A673 (cell line): ENCODE measurements around the gene PCBP1. TPM values are rescaled to one million over a fixed set of nuclear protein-coding genes. Genes with fewer than 3 reads are reported as not detected.
"Not testable (repeated sequence)": the region's sequence is repeated elsewhere in the genome, so short reads cannot be mapped to it uniquely, and the experiment has no call there.

ENCODE experiments used
- BruUV-seq: library from RNA; stranded (reverse); fragments of 400-500 nt; replicated peaks from 2 replicates; lab custom pipeline; 2021; lab: Mats Ljungman, UMichigan
- CTCF ChIA-PET: fragments of 300-600 bp; sonication (Branson Sonifier 250); formaldehyde crosslinking; loops from one replicate; lab custom pipeline; 2022; ENCODE audit warnings: antibody characterized with exemption; lab: Charles Lee
- POLR2A ChIA-PET: fragments of 300-600 bp; sonication (Branson Sonifier 250); formaldehyde crosslinking; loops from one replicate; lab custom pipeline; 2022; ENCODE audit warnings: antibody characterized with exemption; ENCODE audit not compliant: low non-redundant PET; lab: Charles Lee
- DNase-seq: peaks from one replicate; pipeline ENCODE4 v3.0.0-alpha.2; 2015; ENCODE audit warnings: low spot score
- H3K27ac ChIP-seq: fragments of 200-600 bp; sonication (generic); 2 replicates; pipeline ENCODE4 v1.5.1; 2016; ENCODE audit warnings: mixed run types, low read depth, mild to moderate bottlenecking, mixed read lengths, antibody characterized with exemption, low read length; ENCODE audit not compliant: poor library complexity, severe bottlenecking
- H3K27me3 ChIP-seq: fragments of 200-600 bp; sonication (generic); replicated peaks from 2 replicates; pipeline ENCODE4 v1.6.1; 2017; ENCODE audit warnings: mixed run types, low read depth, mild to moderate bottlenecking, mixed read lengths, antibody characterized with exemption, low read length; ENCODE audit not compliant: insufficient read depth, poor library complexity
- H3K36me3 ChIP-seq: fragments of 200-600 bp; sonication (generic); 2 replicates; pipeline ENCODE4 v1.6.1; 2016; ENCODE audit warnings: mixed run types, mild to moderate bottlenecking, mixed read lengths, antibody characterized with exemption, low read length; ENCODE audit not compliant: insufficient read depth, poor library complexity, severe bottlenecking
- H3K4me1 ChIP-seq: fragments of 200-600 bp; sonication (generic); 2 replicates; pipeline ENCODE4 v1.6.1; 2017; ENCODE audit warnings: mixed run types, mild to moderate bottlenecking, mixed read lengths, antibody characterized with exemption, low read length; ENCODE audit not compliant: insufficient read depth, poor library complexity, severe bottlenecking
- H3K4me3 ChIP-seq: fragments of 200-600 bp; sonication (generic); 2 replicates; pipeline ENCODE4 v1.5.1; 2016; ENCODE audit warnings: low read depth, mixed run types, mild to moderate bottlenecking, mixed read lengths, low read length; ENCODE audit not compliant: poor library complexity, severe bottlenecking
- H3K9me3 ChIP-seq: fragments of 200-600 bp; sonication (generic); 2 replicates; pipeline ENCODE4 v1.6.1; 2016; ENCODE audit warnings: mixed run types, low read depth, mild to moderate bottlenecking, mixed read lengths, antibody characterized with exemption, low read length; ENCODE audit not compliant: poor library complexity, severe bottlenecking
- EZH2 ChIP-seq: fragments of 200-600 bp; sonication (generic); IDR thresholded peaks from 2 replicates; pipeline ENCODE4 v1.6.1; 2017; ENCODE audit warnings: borderline replicate concordance, low read depth, mild to moderate bottlenecking, mixed read lengths, antibody characterized with exemption, low read length; ENCODE audit not compliant: poor library complexity, severe bottlenecking
- intact Hi-C: fragments of 100-400 bp; cut with micrococcal nuclease; formaldehyde crosslinking; loops from one replicate; pipeline ENCODE4 v1.10.0; 2022; ENCODE audit not compliant: unreplicated experiment
- total RNA-seq: library from RNA; stranded (reverse); gene quantifications from 2 replicates; pipeline ENCODE4 v1.2.3, GENCODE V29; 2021
- TF ChIP-seq, protein P1 (sequence below): fragments of 300-800, 200-600 bp; sonication (generic); conservative IDR thresholded peaks from 2 replicates; pipeline ENCODE4 v1.5.1; 2017; ENCODE audit warnings: low read depth, mild to moderate bottlenecking, antibody characterized with exemption, low read length, moderate library complexity, mixed read lengths

The PCBP1 gene
- total RNA-seq, 1 experiment from 2014 or later = 350 TPM

DNA sequence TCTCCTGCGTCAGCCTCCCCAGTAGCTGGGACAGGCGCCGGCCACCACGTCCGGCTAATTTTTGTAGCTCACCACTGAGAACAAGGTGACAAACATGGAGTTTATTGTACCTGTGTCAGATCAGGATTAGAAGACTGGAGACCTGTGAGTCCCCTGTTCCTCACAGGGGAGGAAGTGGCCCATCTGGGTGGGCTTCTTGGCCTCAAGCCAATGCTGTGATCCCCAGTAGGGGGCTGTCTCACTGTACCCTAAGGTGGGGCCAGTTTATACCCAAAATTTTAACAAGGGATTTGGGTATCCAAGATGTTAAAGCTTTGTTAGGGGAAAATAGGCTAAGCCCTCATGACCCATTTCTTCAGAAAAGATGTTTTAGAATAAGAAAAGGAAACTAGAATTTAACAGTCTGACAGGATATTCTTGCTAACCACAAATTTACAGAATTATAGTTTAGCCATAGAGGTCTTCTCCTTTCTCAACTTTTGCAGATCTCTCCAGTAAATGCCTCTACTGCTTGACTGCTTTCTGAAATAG lies 16.3 kb downstream of the PCBP1 start:
- POLR2A ChIA-PET = no interaction called here
- no TSS peak for BruUV-seq
- intact Hi-C loops = no loop called here

DNA sequence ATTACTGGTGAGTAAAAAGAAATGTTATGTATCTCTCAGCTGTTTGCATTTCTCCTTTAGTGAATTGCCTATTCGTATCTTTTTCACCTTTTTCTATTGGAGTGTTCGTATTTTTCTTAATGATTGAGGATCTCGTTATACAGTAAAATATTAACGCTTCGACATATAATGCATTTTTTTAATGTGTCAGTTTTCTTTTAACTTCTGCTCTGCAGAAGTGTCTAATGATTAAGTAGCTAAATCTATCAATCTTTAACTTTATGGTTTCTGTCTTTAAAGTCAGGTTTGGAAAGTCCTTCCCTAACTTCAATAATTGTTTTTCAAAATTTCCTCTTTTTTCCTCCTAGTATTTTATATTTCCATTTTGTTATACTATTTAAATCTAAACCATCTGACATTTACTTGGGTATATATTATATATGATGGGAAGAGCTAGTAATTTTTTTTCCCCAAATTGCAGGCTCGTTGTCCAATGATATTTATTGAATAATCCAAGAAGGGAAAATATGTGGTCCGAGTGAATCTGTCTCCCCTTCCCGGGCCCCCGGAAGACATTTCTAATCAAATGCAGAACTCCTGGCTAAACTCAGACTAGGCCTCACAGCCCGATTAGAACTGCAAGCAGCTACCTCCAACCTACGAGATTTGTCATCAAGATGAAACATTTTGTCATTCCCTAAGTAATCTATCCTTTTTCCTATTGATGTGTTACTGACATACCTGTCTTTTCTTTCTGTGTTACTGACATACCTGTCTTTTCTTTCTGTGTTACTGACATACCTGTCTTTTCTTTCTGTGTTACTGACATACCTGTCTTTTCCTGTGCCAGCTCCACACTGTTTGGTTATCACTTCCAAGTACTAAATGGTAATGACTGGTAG lies 17.2 kb downstream of the PCBP1 start:
- DNase-seq = peak; percentile 48

More for the DNA sequence above, 16.3 kb downstream of the PCBP1 start:
- no peaks in the 10 kb centered on the region for H3K36me3 ChIP-seq
- H3K27me3 ChIP-seq = no peaks in the 10 kb centered on the region
- no peaks in the 10 kb centered on the region for H3K4me1 ChIP-seq
- H3K9me3 ChIP-seq = no peaks in the 10 kb centered on the region
- DNase-seq = no peak
- no peak overlapping the region for H3K27ac ChIP-seq
- CTCF ChIA-PET = no interaction called here
- TF ChIP-seq, protein P1, sequence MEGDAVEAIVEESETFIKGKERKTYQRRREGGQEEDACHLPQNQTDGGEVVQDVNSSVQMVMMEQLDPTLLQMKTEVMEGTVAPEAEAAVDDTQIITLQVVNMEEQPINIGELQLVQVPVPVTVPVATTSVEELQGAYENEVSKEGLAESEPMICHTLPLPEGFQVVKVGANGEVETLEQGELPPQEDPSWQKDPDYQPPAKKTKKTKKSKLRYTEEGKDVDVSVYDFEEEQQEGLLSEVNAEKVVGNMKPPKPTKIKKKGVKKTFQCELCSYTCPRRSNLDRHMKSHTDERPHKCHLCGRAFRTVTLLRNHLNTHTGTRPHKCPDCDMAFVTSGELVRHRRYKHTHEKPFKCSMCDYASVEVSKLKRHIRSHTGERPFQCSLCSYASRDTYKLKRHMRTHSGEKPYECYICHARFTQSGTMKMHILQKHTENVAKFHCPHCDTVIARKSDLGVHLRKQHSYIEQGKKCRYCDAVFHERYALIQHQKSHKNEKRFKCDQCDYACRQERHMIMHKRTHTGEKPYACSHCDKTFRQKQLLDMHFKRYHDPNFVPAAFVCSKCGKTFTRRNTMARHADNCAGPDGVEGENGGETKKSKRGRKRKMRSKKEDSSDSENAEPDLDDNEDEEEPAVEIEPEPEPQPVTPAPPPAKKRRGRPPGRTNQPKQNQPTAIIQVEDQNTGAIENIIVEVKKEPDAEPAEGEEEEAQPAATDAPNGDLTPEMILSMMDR = no peak
- TF ChIP-seq EZH2 = no peak
- no peak overlapping the region for H3K4me3 ChIP-seq

DNA sequence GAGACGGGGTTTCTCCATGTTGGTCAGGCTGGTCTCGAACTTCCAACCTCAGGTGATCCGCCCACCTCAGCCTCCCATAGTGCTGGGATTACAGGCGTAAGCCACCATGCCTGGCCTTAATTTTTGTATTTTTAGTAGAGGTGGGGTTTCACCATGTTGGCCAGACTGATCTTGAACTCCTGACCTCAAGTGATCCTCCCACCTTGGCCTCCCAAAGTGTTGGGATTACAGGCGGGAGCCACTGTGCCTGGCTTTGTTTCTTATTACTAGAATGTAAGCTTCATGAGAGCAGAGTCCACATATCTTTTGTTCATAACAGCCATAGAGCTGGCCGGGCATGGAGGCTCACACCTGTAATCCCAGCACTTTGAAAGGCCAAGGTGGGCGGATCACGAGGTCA lies 18.9 kb downstream of the PCBP1 start:
- BruUV-seq, H3K9me3 ChIP-seq, DNase-seq, H3K36me3 ChIP-seq, POLR2A ChIA-PET, intact Hi-C loops, H3K4me3 ChIP-seq, H3K27me3 ChIP-seq, H3K27ac ChIP-seq, H3K4me1 ChIP-seq, CTCF ChIA-PET: not testable (repeated sequence)

More for the DNA sequence above, 17.2 kb downstream of the PCBP1 start:
- no peaks in the 10 kb centered on the region for H3K36me3 ChIP-seq
- H3K9me3 ChIP-seq = no peaks in the 10 kb centered on the region
- ChIA-PET CTCF (no interaction called here), POLR2A (no interaction called here)
- H3K4me3 ChIP-seq = no peak overlapping the region
- peak overlapping the region; percentile 10 for H3K27ac ChIP-seq
- no peaks in the 10 kb centered on the region for H3K27me3 ChIP-seq
- intact Hi-C loops = no loop called here
- TF ChIP-seq, protein P1 = no peak
- no peak for TF ChIP-seq EZH2
- no peaks in the 10 kb centered on the region for H3K4me1 ChIP-seq
- BruUV-seq = no TSS peak

DNA sequence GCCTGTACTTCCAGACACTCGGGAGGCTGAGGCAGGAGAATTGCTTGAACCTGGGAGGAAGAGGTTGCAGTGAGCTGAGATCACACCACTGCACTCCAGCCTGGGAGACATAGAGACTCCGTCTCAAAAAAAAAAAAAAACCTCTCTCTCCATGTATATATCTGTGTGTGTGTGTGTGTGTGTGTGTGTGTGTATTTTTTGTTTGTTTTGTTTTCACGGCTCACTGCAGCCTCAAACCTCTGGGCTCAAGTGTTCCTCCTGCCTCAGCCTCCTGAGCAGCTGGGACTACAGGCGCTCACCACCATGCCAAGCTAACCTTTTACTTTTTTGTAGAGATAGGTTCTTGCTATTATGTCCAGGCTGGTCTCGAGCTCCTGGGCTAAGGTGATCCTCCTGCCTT lies 23.1 kb downstream of the PCBP1 start:
- DNase-seq, H3K4me1 ChIP-seq, H3K9me3 ChIP-seq, H3K4me3 ChIP-seq, CTCF ChIA-PET, BruUV-seq, H3K27me3 ChIP-seq, H3K36me3 ChIP-seq, H3K27ac ChIP-seq, intact Hi-C loops: not testable (repeated sequence)
- POLR2A ChIA-PET = interaction anchor here (0.5 kb wide), 1 partner anchor 8 kb away, joined by 5 read pairs; no protein-coding TSS in a partner anchor
